ENCODE measurements around the gene LILRB5. TPM values are rescaled to one million over a fixed set of nuclear protein-coding genes. Genes with fewer than 3 reads are reported as not detected.

Gene LILRB5
- total and polyA plus RNA-seq, 9 of the 15 experiments (the other 6 are each of a cell fraction or from before 2014, with no cell fraction given): not detected

DNA sequence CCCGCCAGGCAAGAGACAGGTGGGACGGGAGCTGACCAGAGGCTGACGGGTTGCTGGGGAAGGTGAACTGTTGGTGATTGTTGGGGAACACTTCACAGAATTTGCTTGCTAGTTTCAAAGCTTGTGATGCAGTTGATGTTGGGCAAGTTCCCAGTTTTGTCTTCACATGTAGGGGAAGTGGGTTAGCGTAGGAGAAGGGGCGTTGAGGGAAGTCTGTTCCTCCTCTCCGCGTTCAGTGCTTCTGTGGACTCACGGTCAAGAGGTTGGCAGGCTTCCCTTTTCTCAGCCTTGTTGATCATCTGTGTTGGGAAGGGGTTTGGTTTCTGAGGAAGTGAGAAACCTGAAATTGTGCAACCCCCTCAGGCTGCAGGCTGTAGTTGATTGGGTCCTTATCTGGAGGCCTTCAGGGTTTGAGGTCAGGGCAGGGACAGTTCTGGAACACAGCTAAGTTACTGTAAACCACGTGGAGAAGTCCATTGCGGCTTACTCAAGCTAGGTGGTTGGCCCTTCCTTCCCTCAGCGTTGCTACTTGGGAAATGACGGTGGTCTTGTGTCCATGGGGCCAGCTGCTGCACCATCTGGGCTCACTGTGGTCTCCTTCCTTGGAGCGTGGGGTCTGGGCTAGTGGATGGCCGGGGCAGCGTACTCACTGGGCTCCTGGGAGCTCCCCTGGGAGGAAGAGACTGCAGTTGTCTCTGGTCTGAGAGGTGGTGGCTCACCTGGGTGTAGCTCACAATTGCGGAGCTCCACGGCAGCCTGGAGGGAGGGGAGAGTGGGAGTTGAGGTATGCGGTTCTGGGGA, 48.9 kb downstream of the LILRB5 start (continued):
- TF ChIP-seq NFE2L1 (tag; IDR thresholded peaks at IDR 0.05; ENCODE audit: borderline replicate concordance, low read depth) (no peak), GABPB2 (CRISPR knock-in tag; conservative IDR thresholded peaks at IDR 0.05) (no peak), SRSF3 (IDR thresholded peaks at IDR 0.05; ENCODE audit: insufficient read depth, low read length) (no peak), FIP1L1 (IDR thresholded peaks at IDR 0.05; ENCODE audit: low read depth, low read length, poor library complexity, severe bottlenecking) (no peak), NR3C1 (CRISPR knock-in tag; IDR thresholded peaks at IDR 0.05) (no peak), ZSCAN32 (CRISPR knock-in tag; IDR thresholded peaks at IDR 0.05) (no peak), EWSR1 (IDR thresholded peaks at IDR 0.05; ENCODE audit: borderline replicate concordance, low read depth, partially characterized antibody) (peak; percentile 95), SMAD2 (IDR thresholded peaks at IDR 0.05; ENCODE audit: low read depth, low read length) (no peak), POLR2B (IDR thresholded peaks at IDR 0.05; ENCODE audit: low read depth, partially characterized antibody) (peak; percentile 92), ZNF24 (IDR thresholded peaks at IDR 0.05) (0 out of 2 replicates have a peak, but pooled peaks have one; percentile 54), HNRNPL (IDR thresholded peaks at IDR 0.05; ENCODE audit: low read depth, low read length) (no peak), CSDE1 (IDR thresholded peaks at IDR 0.05) (no peak), HDAC6 (IDR thresholded peaks at IDR 0.05; ENCODE audit: low read depth, low read length) (no peak), KLF13 (tag; IDR thresholded peaks at IDR 0.05; ENCODE audit: borderline replicate concordance, low read depth) (peak; percentile 47; the same call in 1 of the 2 replicates), ZNF778 (CRISPR knock-in tag; IDR thresholded peaks at IDR 0.05) (no peak), MED1 (CRISPR knock-in tag; IDR thresholded peaks at IDR 0.05; ENCODE audit: borderline replicate concordance) (peak; percentile 67; the same call in 1 of the 2 replicates), NCOA4 (IDR thresholded peaks at IDR 0.05; ENCODE audit: partially characterized antibody) (no peak), GATA2 (CRISPR knock-in tag; IDR thresholded peaks at IDR 0.05) (peak; percentile 78), EP400 (IDR thresholded peaks at IDR 0.05) (peak; percentile 77), ZBTB8A (IDR thresholded peaks at IDR 0.05; ENCODE audit: partially characterized antibody) (no peak), MAZ (CRISPR knock-in tag; conservative IDR thresholded peaks at IDR 0.05 in 1 of 2, IDR thresholded peaks at IDR 0.05 in 1 of 2) (peak; percentile 50 to 65; a peak in 1 of 4 replicates), ZBTB17 (CRISPR knock-in tag; IDR thresholded peaks at IDR 0.05) (peak; percentile 9; the same call in 1 of the 2 replicates), CHCHD3 (CRISPR knock-in tag; IDR thresholded peaks at IDR 0.05) (no peak), GTF2E2 (tag; IDR thresholded peaks at IDR 0.05) (no peak)
- TF ChIP-seq, protein P1, sequence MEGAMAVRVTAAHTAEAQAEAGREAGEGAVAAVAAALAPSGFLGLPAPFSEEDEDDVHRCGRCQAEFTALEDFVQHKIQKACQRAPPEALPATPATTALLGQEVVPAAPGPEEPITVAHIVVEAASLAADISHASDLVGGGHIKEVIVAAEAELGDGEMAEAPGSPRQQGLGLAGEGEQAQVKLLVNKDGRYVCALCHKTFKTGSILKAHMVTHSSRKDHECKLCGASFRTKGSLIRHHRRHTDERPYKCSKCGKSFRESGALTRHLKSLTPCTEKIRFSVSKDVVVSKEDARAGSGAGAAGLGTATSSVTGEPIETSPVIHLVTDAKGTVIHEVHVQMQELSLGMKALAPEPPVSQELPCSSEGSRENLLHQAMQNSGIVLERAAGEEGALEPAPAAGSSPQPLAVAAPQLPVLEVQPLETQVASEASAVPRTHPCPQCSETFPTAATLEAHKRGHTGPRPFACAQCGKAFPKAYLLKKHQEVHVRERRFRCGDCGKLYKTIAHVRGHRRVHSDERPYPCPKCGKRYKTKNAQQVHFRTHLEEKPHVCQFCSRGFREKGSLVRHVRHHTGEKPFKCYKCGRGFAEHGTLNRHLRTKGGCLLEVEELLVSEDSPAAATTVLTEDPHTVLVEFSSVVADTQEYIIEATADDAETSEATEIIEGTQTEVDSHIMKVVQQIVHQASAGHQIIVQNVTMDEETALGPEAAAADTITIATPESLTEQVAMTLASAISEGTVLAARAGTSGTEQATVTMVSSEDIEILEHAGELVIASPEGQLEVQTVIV (CRISPR knock-in tag; IDR thresholded peaks at IDR 0.05; ENCODE audit: borderline replicate concordance): no peak; the same call in 1 of the 2 replicates
- TF ChIP-seq, protein P2, sequence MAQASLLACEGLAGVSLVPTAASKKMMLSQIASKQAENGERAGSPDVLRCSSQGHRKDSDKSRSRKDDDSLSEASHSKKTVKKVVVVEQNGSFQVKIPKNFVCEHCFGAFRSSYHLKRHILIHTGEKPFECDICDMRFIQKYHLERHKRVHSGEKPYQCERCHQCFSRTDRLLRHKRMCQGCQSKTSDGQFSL (CRISPR knock-in tag; IDR thresholded peaks at IDR 0.05): no peak
- TF ChIP-seq, protein P2 (tag; IDR thresholded peaks at IDR 0.05): no peak
